ENCODE results near the gene STXBP6.
"Not testable (repeated sequence)": the region's sequence is repeated elsewhere in the genome, so short reads cannot be mapped to it uniquely, and the experiment has no call there.

STXBP6 gene

GRCh38 chr14:24838945-24839616, 210.9 kb downstream of the STXBP6 start:
- no peaks in the 10 kb centered on the region for H3F3A ChIP-seq (ENCODE audit: control insufficient read depth, insufficient read depth)

GRCh38 chr14:24837280-24838046, 212.5 kb downstream of the STXBP6 start:
- no peaks in the 10 kb centered on the region for H3K36me3 ChIP-seq (ENCODE audit: control insufficient read depth, low read length)
- H3K4me1 ChIP-seq (ENCODE audit: control insufficient read depth, low read length): no peaks in the 10 kb centered on the region
- no peaks in the 10 kb centered on the region for H3F3A ChIP-seq (ENCODE audit: control insufficient read depth, insufficient read depth)
- H3K79me2 ChIP-seq (ENCODE audit: control insufficient read depth, low read length): no peaks in the 10 kb centered on the region
- H3K4me3 ChIP-seq (ENCODE audit: low read length): no peak overlapping the region
- no peak overlapping the region for H3K27ac ChIP-seq (ENCODE audit: low read depth, low read length)
- no peaks in the 10 kb centered on the region for H4K20me1 ChIP-seq (ENCODE audit: control insufficient read depth, insufficient read depth, low read depth, low read length)
- TF ChIP-seq CTCF (IDR thresholded peaks at IDR 0.05; ENCODE audit: low read depth, low read length, poor library complexity, severe bottlenecking) (no peak), EZH2phosphoT487 (IDR thresholded peaks at IDR 0.05; ENCODE audit: borderline replicate concordance, low read length) (no peak)
- no peak overlapping the region for H3K4me2 ChIP-seq (ENCODE audit: low read length)
- H3K9me3 ChIP-seq (ENCODE audit: control insufficient read depth, insufficient read depth, low read length): no peaks in the 10 kb centered on the region
- H3K9me2 ChIP-seq (replicated peaks; ENCODE audit: control insufficient read depth, low read length): no peaks in the 10 kb centered on the region
- H3K27me3 ChIP-seq (ENCODE audit: control insufficient read depth, low read length): no peaks in the 10 kb centered on the region

More at GRCh38 chr14:24838945-24839616, 210.9 kb downstream of the STXBP6 start:
- Histone ChIP-seq H3K27ac (ENCODE audit: low read depth, low read length) (no peak overlapping the region), H3K4me3 (ENCODE audit: low read length) (no peak overlapping the region), H3K27me3 (ENCODE audit: control insufficient read depth, low read length) (no peaks in the 10 kb centered on the region), H3K4me1 (ENCODE audit: control insufficient read depth, low read length) (no peaks in the 10 kb centered on the region), H3K36me3 (ENCODE audit: control insufficient read depth, low read length) (no peaks in the 10 kb centered on the region), H4K20me1 (ENCODE audit: control insufficient read depth, insufficient read depth, low read depth, low read length) (no peaks in the 10 kb centered on the region), H3K4me2 (ENCODE audit: low read length) (no peak overlapping the region), H3K79me2 (ENCODE audit: control insufficient read depth, low read length) (no peaks in the 10 kb centered on the region), H3K9me2 (replicated peaks; ENCODE audit: control insufficient read depth, low read length) (no peaks in the 10 kb centered on the region), H3K9me3 (ENCODE audit: control insufficient read depth, insufficient read depth, low read length) (no peaks in the 10 kb centered on the region)
- TF ChIP-seq CTCF (IDR thresholded peaks at IDR 0.05; ENCODE audit: low read depth, low read length, poor library complexity, severe bottlenecking) (no peak), EZH2phosphoT487 (IDR thresholded peaks at IDR 0.05; ENCODE audit: borderline replicate concordance, low read length) (no peak)

- H3K9me2 ChIP-seq (replicated peaks; ENCODE audit: control insufficient read depth, low read length); H3K4me3 ChIP-seq (ENCODE audit: low read length); H3K27me3 ChIP-seq (ENCODE audit: control insufficient read depth, low read length); H3K36me3 ChIP-seq (ENCODE audit: control insufficient read depth, low read length); H3K79me2 ChIP-seq (ENCODE audit: control insufficient read depth, low read length); H4K20me1 ChIP-seq (ENCODE audit: control insufficient read depth, insufficient read depth, low read depth, low read length); H3F3A ChIP-seq (ENCODE audit: control insufficient read depth, insufficient read depth); H3K4me1 ChIP-seq (ENCODE audit: control insufficient read depth, low read length); H3K4me2 ChIP-seq (ENCODE audit: low read length); H3K27ac ChIP-seq (ENCODE audit: low read depth, low read length); H3K9me3 ChIP-seq (ENCODE audit: control insufficient read depth, insufficient read depth, low read length): not testable (repeated sequence)
Observed at GRCh38 chr14:24836324-24836723, 213.6 kb downstream of the STXBP6 start.

GRCh38 chr14:24834956-24835355, 215.0 kb downstream of the STXBP6 start:
- no peak for TF ChIP-seq EZH2phosphoT487 (IDR thresholded peaks at IDR 0.05; ENCODE audit: borderline replicate concordance, low read length)
- TF ChIP-seq CTCF (IDR thresholded peaks at IDR 0.05; ENCODE audit: low read depth, low read length, poor library complexity, severe bottlenecking): no peak
- Histone ChIP-seq H3K9me2 (replicated peaks; ENCODE audit: control insufficient read depth, low read length) (no peaks in the 10 kb centered on the region), H3K27ac (ENCODE audit: low read depth, low read length) (no peak overlapping the region)

More at GRCh38 chr14:24834956-24835355, 215.0 kb downstream of the STXBP6 start:
- Histone ChIP-seq H3K4me3 (ENCODE audit: low read length) (no peak overlapping the region), H3K79me2 (ENCODE audit: control insufficient read depth, low read length) (no peaks in the 10 kb centered on the region), H3K9me3 (ENCODE audit: control insufficient read depth, insufficient read depth, low read length) (no peaks in the 10 kb centered on the region), H3F3A (ENCODE audit: control insufficient read depth, insufficient read depth) (no peaks in the 10 kb centered on the region), H3K4me2 (ENCODE audit: low read length) (no peak overlapping the region), H4K20me1 (ENCODE audit: control insufficient read depth, insufficient read depth, low read depth, low read length) (no peaks in the 10 kb centered on the region), H3K4me1 (ENCODE audit: control insufficient read depth, low read length) (no peaks in the 10 kb centered on the region), H3K36me3 (ENCODE audit: control insufficient read depth, low read length) (no peaks in the 10 kb centered on the region), H3K27me3 (ENCODE audit: control insufficient read depth, low read length) (no peaks in the 10 kb centered on the region)
